Stomach (tissue), 4 donors: Measurements from ENCODE around the gene SMARCC1.

ENCODE experiments used
- POLR2A ChIP-seq, 4 donors: fragments of 450-650 bp; IDR thresholded peaks; one replicate each; pipeline ENCODE4 v1.6.1; 2016; ENCODE audit warnings: antibody characterized with exemption in 4 of 4, control low read depth in 2 of 4, mild to moderate bottlenecking in 1 of 4, moderate library complexity in 1 of 4
- POLR2AphosphoS5 ChIP-seq, 3 donors: sonication (generic); formaldehyde crosslinking; IDR thresholded peaks; one replicate each; pipeline ENCODE4 v1.6.1; 2016; ENCODE audit warnings: antibody characterized with exemption in 3 of 3
- TF ChIP-seq, protein P1 (sequence below), 7 experiments: fragments of 450-650 bp in 4 of 7; fragments of 200-600 bp in 3 of 7; sonication (generic) in 3 of 7; IDR thresholded peaks; one replicate each; pipeline ENCODE4 v1.5.1; 2016 to 2019; ENCODE audit warnings: antibody characterized with exemption in 7 of 7, control low read depth in 2 of 7, mild to moderate bottlenecking in 1 of 7

DNA sequence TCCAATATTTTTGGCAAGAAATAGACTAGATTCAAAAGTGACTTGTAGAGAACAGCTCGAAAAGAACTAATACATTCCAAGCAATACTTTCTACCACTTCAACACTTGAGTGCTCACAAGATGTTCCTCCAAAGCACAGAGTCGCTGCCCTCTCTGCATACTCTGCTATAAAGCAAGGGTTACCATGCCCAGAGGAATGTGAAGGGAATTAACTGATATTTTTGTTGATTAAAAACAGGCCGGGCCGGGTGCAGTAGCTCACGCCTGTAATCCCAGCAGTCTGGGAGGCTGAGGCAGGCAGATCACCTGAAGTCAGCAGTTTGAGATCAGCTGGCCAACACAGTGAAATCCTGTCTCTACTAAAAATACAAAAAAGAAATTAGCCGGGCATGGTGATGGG lies 145.5 kb downstream of the SMARCC1 start:
- TF ChIP-seq, protein P1, sequence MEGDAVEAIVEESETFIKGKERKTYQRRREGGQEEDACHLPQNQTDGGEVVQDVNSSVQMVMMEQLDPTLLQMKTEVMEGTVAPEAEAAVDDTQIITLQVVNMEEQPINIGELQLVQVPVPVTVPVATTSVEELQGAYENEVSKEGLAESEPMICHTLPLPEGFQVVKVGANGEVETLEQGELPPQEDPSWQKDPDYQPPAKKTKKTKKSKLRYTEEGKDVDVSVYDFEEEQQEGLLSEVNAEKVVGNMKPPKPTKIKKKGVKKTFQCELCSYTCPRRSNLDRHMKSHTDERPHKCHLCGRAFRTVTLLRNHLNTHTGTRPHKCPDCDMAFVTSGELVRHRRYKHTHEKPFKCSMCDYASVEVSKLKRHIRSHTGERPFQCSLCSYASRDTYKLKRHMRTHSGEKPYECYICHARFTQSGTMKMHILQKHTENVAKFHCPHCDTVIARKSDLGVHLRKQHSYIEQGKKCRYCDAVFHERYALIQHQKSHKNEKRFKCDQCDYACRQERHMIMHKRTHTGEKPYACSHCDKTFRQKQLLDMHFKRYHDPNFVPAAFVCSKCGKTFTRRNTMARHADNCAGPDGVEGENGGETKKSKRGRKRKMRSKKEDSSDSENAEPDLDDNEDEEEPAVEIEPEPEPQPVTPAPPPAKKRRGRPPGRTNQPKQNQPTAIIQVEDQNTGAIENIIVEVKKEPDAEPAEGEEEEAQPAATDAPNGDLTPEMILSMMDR (IDR thresholded peaks at IDR 0.05) = no peak
- TF ChIP-seq POLR2A (IDR thresholded peaks at IDR 0.05) (no peak), POLR2AphosphoS5 (IDR thresholded peaks at IDR 0.05) (no peak)
